PC-9 (cell line): ENCODE measurements around the gene GPR17. TPM values are rescaled to one million over a fixed set of nuclear protein-coding genes. Genes with fewer than 3 reads are reported as not detected.

ENCODE experiments used
- BruUV-seq: library from RNA; stranded (reverse); fragments of 400-500 nt; replicated peaks from 2 replicates; lab custom pipeline; 2021; lab: Mats Ljungman, UMichigan
- CTCF ChIA-PET: fragments of 300-600 bp; sonication (Branson Sonifier 250); formaldehyde crosslinking; loops from one replicate; lab custom pipeline; 2022; ENCODE audit warnings: antibody characterized with exemption; lab: Charles Lee
- POLR2A ChIA-PET: fragments of 300-600 bp; sonication (Branson Sonifier 250); formaldehyde crosslinking; loops from one replicate; lab custom pipeline; 2022; ENCODE audit warnings: antibody characterized with exemption; ENCODE audit not compliant: unreplicated experiment; lab: Charles Lee
- DNase-seq, 2 experiments: peaks; one replicate each; pipeline versions ENCODE4 v3.0.0 to v3.0.0-alpha.2; 2015 to 2022; ENCODE audit warnings: mixed read lengths in 1 of 2
- H2AFZ ChIP-seq: fragments of 200-600 bp; sonication (generic); 2 replicates; pipeline ENCODE4 v1.8.1; 2017; ENCODE audit warnings: antibody characterized with exemption
- H3F3A ChIP-seq: fragments of 200-600 bp; sonication (generic); 2 replicates; pipeline ENCODE4 v1.8.1; 2017; ENCODE audit warnings: antibody characterized with exemption, mild to moderate bottlenecking, low read depth; ENCODE audit not compliant: insufficient read depth
- H3K27ac ChIP-seq: fragments of 200-600 bp; sonication (generic); 2 replicates; pipeline ENCODE4 v1.6.1; 2016; ENCODE audit warnings: mixed run types
- H3K27me3 ChIP-seq: fragments of 200-600 bp; sonication (generic); 2 replicates; pipeline ENCODE4 v1.6.1; 2016; ENCODE audit warnings: low read depth, mixed run types; ENCODE audit not compliant: insufficient read depth
- H3K36me3 ChIP-seq: fragments of 200-600 bp; sonication (generic); 2 replicates; pipeline ENCODE4 v1.6.1; 2016; ENCODE audit warnings: low read depth, mixed run types
- H3K4me1 ChIP-seq: fragments of 200-600 bp; sonication (generic); replicated peaks from 2 replicates; pipeline ENCODE4 v1.6.1; 2016; ENCODE audit warnings: mixed run types; ENCODE audit not compliant: insufficient read depth
- H3K4me2 ChIP-seq: fragments of 200-600 bp; sonication (generic); 2 replicates; pipeline ENCODE4 v1.6.1; 2017; ENCODE audit warnings: mixed run types
- H3K4me3 ChIP-seq: fragments of 200-600 bp; sonication (generic); 2 replicates; pipeline ENCODE4 v1.6.1; 2016; ENCODE audit warnings: mixed run types
- H3K79me2 ChIP-seq: fragments of 200-600 bp; sonication (generic); 2 replicates; pipeline ENCODE4 v1.6.1; 2017; ENCODE audit warnings: low read depth, mixed run types
- H3K9me2 ChIP-seq: fragments of 200-600 bp; sonication (generic); 2 replicates; pipeline ENCODE4 v1.8.1; 2017; ENCODE audit warnings: mild to moderate bottlenecking; ENCODE audit not compliant: insufficient read depth
- H3K9me3 ChIP-seq: fragments of 200-600 bp; sonication (generic); 2 replicates; pipeline ENCODE4 v1.8.1; 2016; ENCODE audit warnings: low read depth; ENCODE audit not compliant: insufficient read depth
- H4K20me1 ChIP-seq: fragments of 200-600 bp; sonication (generic); 2 replicates; pipeline ENCODE4 v1.8.1; 2017; ENCODE audit not compliant: insufficient read depth
- EZH2 ChIP-seq: fragments of 200-600 bp; sonication (generic); IDR thresholded peaks from 2 replicates; pipeline ENCODE4 v1.8.0; 2017; ENCODE audit warnings: antibody characterized with exemption, low read depth
- intact Hi-C: fragments of 100-400 bp; cut with micrococcal nuclease; formaldehyde crosslinking; loops from one replicate; pipeline ENCODE4 v1.10.0; 2022; ENCODE audit not compliant: unreplicated experiment
- total RNA-seq: library from RNA; stranded (reverse); gene quantifications from 2 replicates; pipeline ENCODE4 v1.2.3, GENCODE V29; 2021
- TF ChIP-seq, protein P1 (sequence below): fragments of 200-600 bp; sonication (generic); conservative IDR thresholded peaks from 2 replicates; pipeline ENCODE4 v1.6.1; 2017; ENCODE audit warnings: mixed run types, antibody characterized with exemption, mild to moderate bottlenecking, moderate library complexity

Gene GPR17
- total RNA-seq, 1 experiment from 2014 or later: not detected

DNA sequence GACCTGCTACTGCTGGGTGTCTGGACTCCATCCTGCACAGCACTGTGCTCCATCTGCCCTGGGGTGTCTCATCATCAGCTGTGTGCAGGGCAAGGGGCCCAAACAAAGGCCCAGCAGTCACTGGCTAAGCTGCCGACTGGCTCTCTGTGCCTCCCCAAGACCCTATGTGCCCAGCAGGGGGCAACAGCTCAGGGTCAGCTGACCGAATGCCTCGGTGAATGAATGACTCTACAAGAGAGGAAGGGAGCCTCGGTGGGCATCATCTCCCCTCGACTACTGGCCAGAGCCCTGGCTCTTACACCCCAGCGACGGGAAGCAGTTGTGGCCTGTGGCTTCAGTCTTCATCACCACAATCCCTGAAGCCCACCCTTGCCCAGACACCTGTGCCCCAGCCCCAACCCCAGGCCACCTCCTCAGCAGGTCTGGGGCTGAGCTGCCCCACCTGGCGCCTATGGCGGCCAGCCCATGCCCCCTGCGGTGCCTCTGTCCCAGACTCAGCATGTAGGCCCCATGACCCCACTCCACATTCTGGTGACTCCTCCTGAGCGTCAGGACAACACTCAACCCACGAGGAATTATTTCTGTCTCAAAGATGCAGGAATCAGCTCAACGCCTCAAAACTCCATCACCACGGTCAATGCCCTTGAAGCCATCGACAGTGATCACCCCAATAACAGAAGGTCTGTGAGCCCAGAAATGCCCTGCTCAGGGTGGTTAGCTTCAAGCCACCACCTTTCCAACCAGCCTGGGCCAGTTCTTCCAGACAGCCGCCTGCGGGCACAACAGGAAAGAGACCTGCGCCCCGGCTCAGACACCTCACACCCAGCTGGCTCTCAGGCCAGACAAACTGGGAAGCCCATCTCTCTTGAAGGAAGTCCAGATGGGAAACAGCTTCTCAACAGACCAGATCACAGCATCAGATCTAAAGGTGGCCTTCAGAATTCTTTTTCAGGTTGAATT is 1.6 kb upstream of the GPR17 start:
- H3K9me2 ChIP-seq: no peaks in the 10 kb centered on the region
- intact Hi-C loops: loop anchor here (5.0 to 10.0 kb wide), 3 partner anchors 137 to 447 kb away; no protein-coding TSS in a partner anchor

DNA sequence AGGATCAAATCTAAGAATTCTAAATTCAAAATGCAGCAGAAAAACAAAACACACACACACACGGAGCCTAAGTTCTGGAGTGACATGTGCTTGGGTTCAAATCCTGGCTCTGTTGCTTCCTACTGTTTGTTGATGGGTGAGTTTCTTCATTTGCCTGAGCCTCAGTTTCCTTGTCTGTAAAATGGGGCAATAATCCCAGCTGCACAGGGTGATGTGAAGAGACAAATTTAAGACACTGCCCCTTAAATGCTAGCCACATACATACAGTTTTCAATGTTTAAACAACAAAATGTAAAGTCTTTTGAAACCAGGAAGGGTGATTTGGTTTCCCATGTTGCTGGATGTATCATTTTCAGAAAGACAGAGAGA is 943 bp upstream of the GPR17 start:
- POLR2A ChIA-PET: no interaction called here
- H3K79me2 ChIP-seq: no peaks in the 10 kb centered on the region
- H3K27me3 ChIP-seq: no peaks in the 10 kb centered on the region
- H3K9me2 ChIP-seq: no peaks in the 10 kb centered on the region
- CTCF ChIA-PET: no interaction called here
- no peaks in the 10 kb centered on the region for H3K36me3 ChIP-seq
- H3F3A ChIP-seq: no peaks in the 10 kb centered on the region
- no peaks in the 10 kb centered on the region; the same call in 1 of the 2 replicates for H3K4me1 ChIP-seq
- BruUV-seq: no TSS peak
- TF ChIP-seq EZH2: no peak
- TF ChIP-seq, protein P1, sequence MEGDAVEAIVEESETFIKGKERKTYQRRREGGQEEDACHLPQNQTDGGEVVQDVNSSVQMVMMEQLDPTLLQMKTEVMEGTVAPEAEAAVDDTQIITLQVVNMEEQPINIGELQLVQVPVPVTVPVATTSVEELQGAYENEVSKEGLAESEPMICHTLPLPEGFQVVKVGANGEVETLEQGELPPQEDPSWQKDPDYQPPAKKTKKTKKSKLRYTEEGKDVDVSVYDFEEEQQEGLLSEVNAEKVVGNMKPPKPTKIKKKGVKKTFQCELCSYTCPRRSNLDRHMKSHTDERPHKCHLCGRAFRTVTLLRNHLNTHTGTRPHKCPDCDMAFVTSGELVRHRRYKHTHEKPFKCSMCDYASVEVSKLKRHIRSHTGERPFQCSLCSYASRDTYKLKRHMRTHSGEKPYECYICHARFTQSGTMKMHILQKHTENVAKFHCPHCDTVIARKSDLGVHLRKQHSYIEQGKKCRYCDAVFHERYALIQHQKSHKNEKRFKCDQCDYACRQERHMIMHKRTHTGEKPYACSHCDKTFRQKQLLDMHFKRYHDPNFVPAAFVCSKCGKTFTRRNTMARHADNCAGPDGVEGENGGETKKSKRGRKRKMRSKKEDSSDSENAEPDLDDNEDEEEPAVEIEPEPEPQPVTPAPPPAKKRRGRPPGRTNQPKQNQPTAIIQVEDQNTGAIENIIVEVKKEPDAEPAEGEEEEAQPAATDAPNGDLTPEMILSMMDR: no peak
- H3K4me3 ChIP-seq: no peak overlapping the region
- no peaks in the 10 kb centered on the region for H3K9me3 ChIP-seq
- no peak for DNase-seq
- H3K4me2 ChIP-seq: no peak overlapping the region
- no peaks in the 10 kb centered on the region for H4K20me1 ChIP-seq
- no peak overlapping the region for H2AFZ ChIP-seq
- intact Hi-C loops: loop anchor here (5.0 to 10.0 kb wide), 3 partner anchors 138 to 448 kb away; no protein-coding TSS in a partner anchor
- no peak overlapping the region for H3K27ac ChIP-seq

More for the DNA sequence above, 1.6 kb upstream of the GPR17 start:
- Histone ChIP-seq H3K4me2 (no peak overlapping the region), H3F3A (no peaks in the 10 kb centered on the region), H3K4me3 (no peak overlapping the region), H3K27me3 (no peaks in the 10 kb centered on the region), H3K27ac (no peak overlapping the region), H4K20me1 (no peaks in the 10 kb centered on the region), H3K9me3 (no peaks in the 10 kb centered on the region), H2AFZ (no peak overlapping the region), H3K79me2 (no peaks in the 10 kb centered on the region), H3K36me3 (no peaks in the 10 kb centered on the region), H3K4me1 (no peaks in the 10 kb centered on the region; the same call in 1 of the 2 replicates)
- POLR2A ChIA-PET: interaction anchor here (0.5 kb wide), 1 partner anchor 82 kb away, joined by 6 read pairs; no protein-coding TSS in a partner anchor
- CTCF ChIA-PET: interaction anchor here (0.6 kb wide), 1 partner anchor 165 kb away, joined by 7 read pairs; no protein-coding TSS in a partner anchor
- TF ChIP-seq, protein P1: no peak
- no peak for TF ChIP-seq EZH2
- DNase-seq: no peak
- no TSS peak for BruUV-seq

DNA sequence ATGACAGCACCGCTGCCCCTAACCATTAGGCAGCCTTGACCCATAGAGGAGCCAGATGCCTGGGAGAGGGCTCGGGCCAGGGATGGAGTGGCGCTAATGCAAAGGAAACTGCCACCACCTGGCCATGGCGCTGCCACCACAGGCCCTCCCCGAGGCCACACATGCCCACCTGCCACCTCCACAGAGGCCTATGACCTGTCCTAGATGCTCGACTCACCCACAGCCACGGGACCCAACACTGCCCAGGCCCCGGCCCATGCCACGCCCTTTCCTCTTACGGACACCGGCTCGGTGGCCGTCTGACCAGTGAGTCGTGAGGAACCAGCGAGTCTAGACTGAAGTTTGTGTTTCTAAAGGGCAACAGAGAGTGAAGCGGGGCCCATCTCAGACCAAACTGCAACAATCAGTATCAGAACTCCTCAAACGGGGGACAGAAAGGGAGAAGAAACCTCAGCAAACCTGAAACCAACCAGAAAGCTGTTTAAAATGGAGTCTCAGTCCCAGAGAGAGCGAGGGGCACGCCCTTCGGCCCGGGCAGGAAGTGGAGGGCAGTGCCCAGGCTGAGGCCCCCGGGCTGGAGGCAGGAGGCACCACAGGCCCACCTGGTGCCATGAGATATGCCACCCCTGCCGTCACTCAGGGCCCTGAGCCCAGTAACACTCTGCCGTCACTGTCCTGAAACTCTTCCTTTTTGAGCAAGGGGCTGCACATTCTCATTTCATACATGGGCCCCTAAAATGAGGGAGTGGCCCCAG is 711 bp downstream of the GPR17 start:
- Histone ChIP-seq H3K9me3 (no peaks in the 10 kb centered on the region), H3K4me1 (no peaks in the 10 kb centered on the region; the same call in 1 of the 2 replicates), H3K4me3 (no peak overlapping the region), H3K27me3 (no peaks in the 10 kb centered on the region), H3K4me2 (no peak overlapping the region), H3K79me2 (no peaks in the 10 kb centered on the region), H4K20me1 (no peaks in the 10 kb centered on the region), H3F3A (no peaks in the 10 kb centered on the region), H3K36me3 (no peaks in the 10 kb centered on the region), H2AFZ (no peak overlapping the region), H3K27ac (no peak overlapping the region), H3K9me2 (no peaks in the 10 kb centered on the region)
- DNase-seq: no peak
- TF ChIP-seq, protein P1: no peak
- no peak for TF ChIP-seq EZH2
- CTCF ChIA-PET: interaction anchor here (0.6 to 1.1 kb wide), 2 partner anchors 51 to 55 kb away, joined by 3 to 4 read pairs; no protein-coding TSS in a partner anchor
- no TSS peak for BruUV-seq
- intact Hi-C loops: loop anchor here (5.0 to 10.0 kb wide), 3 partner anchors 139 to 449 kb away; no protein-coding TSS in a partner anchor
- POLR2A ChIA-PET: no interaction called here
